ENCODE measurements around the gene ANKRD63. TPM values are rescaled to one million over a fixed set of nuclear protein-coding genes. Genes with fewer than 3 reads are reported as not detected.

The ANKRD63 gene
- total RNA-seq, 1 experiment from 2014 or later: 1.2 TPM

GRCh38 chr15:40243126-40243810 lies 39.6 kb downstream of the ANKRD63 start:
- peaks cover 49% of the 10 kb centered on the region for H3K4me1 ChIP-seq (ENCODE audit: insufficient read depth, low read length)
- H3K79me2 ChIP-seq (ENCODE audit: low read length): no peaks in the 10 kb centered on the region
- H3K9ac ChIP-seq (ENCODE audit: low read length): no peak overlapping the region
- CTCF ChIA-PET: no interaction called here
- H2AFZ ChIP-seq (ENCODE audit: low read length): no peak overlapping the region
- peaks cover 5% of the 10 kb centered on the region for H3F3A ChIP-seq (ENCODE audit: low read length, unreplicated experiment)
- ATAC-seq (no peak), DNase-seq (no peak)
- no peak overlapping the region for H3K4me3 ChIP-seq (ENCODE audit: low read length)
- no TSS peak for BruUV-seq (replicated peaks)
- H4K20me1 ChIP-seq (ENCODE audit: low read length): no peaks in the 10 kb centered on the region
- no peaks in the 10 kb centered on the region for H3K27me3 ChIP-seq (ENCODE audit: low read length)
- no peak overlapping the region for H3K4me2 ChIP-seq (ENCODE audit: low read length)
- intact Hi-C loops (cut with micrococcal nuclease): no loop called here
- TF ChIP-seq EZH2phosphoT487 (IDR thresholded peaks at IDR 0.05; ENCODE audit: borderline replicate concordance, low read length): no peak
- no peak for TF ChIP-seq EZH2 (IDR thresholded peaks at IDR 0.05; ENCODE audit: low read length, unreplicated experiment)
- TF ChIP-seq CTCF (conservative IDR thresholded peaks at IDR 0.05; ENCODE audit: low read depth, low read length): no peak
- no peak overlapping the region for H3K27ac ChIP-seq (ENCODE audit: low read length)
- H3K36me3 ChIP-seq (ENCODE audit: low read depth, low read length): no peaks in the 10 kb centered on the region
- H3K9me2 ChIP-seq (replicated peaks; ENCODE audit: low read length): no peaks in the 10 kb centered on the region
- POLR2A ChIA-PET (ENCODE audit: unreplicated experiment): no interaction called here
- no peaks in the 10 kb centered on the region for H3K9me3 ChIP-seq (ENCODE audit: low read length)

GRCh38 chr15:40242601-40243000 lies 40.3 kb downstream of the ANKRD63 start:
- intact Hi-C loops (cut with micrococcal nuclease): no loop called here
- Histone ChIP-seq H3K9me2 (replicated peaks; ENCODE audit: low read length) (no peaks in the 10 kb centered on the region), H3K4me2 (ENCODE audit: low read length) (no peak overlapping the region), H2AFZ (ENCODE audit: low read length) (no peak overlapping the region), H3K36me3 (ENCODE audit: low read depth, low read length) (no peaks in the 10 kb centered on the region), H4K20me1 (ENCODE audit: low read length) (no peaks in the 10 kb centered on the region), H3K9ac (ENCODE audit: low read length) (no peak overlapping the region), H3K4me3 (ENCODE audit: low read length) (no peak overlapping the region), H3F3A (ENCODE audit: low read length, unreplicated experiment) (peaks cover 5% of the 10 kb centered on the region), H3K27ac (ENCODE audit: low read length) (no peak overlapping the region), H3K4me1 (ENCODE audit: insufficient read depth, low read length) (peaks cover 51% of the 10 kb centered on the region), H3K9me3 (ENCODE audit: low read length) (no peaks in the 10 kb centered on the region), H3K79me2 (ENCODE audit: low read length) (no peaks in the 10 kb centered on the region), H3K27me3 (ENCODE audit: low read length) (no peaks in the 10 kb centered on the region)
- DNase-seq (no peak), ATAC-seq (no peak)
- ChIA-PET CTCF (no interaction called here), POLR2A (ENCODE audit: unreplicated experiment) (no interaction called here)
- TF ChIP-seq EZH2phosphoT487 (IDR thresholded peaks at IDR 0.05; ENCODE audit: borderline replicate concordance, low read length): no peak
- TF ChIP-seq CTCF (conservative IDR thresholded peaks at IDR 0.05; ENCODE audit: low read depth, low read length): no peak
- no peak for TF ChIP-seq EZH2 (IDR thresholded peaks at IDR 0.05; ENCODE audit: low read length, unreplicated experiment)
- no TSS peak for BruUV-seq (replicated peaks)

- ChIA-PET POLR2A (ENCODE audit: unreplicated experiment) (no interaction called here), CTCF (no interaction called here)
- ATAC-seq: no peak
- Histone ChIP-seq H3K4me3 (ENCODE audit: low read length) (no peak overlapping the region), H3K4me1 (ENCODE audit: insufficient read depth, low read length) (peaks cover 51% of the 10 kb centered on the region), H3F3A (ENCODE audit: low read length, unreplicated experiment) (peaks cover 5% of the 10 kb centered on the region), H3K9me2 (replicated peaks; ENCODE audit: low read length) (no peaks in the 10 kb centered on the region), H3K27ac (ENCODE audit: low read length) (no peak overlapping the region), H2AFZ (ENCODE audit: low read length) (no peak overlapping the region), H3K79me2 (ENCODE audit: low read length) (no peaks in the 10 kb centered on the region), H3K27me3 (ENCODE audit: low read length) (no peaks in the 10 kb centered on the region), H4K20me1 (ENCODE audit: low read length) (no peaks in the 10 kb centered on the region), H3K9me3 (ENCODE audit: low read length) (no peaks in the 10 kb centered on the region), H3K4me2 (ENCODE audit: low read length) (no peak overlapping the region), H3K9ac (ENCODE audit: low read length) (no peak overlapping the region), H3K36me3 (ENCODE audit: low read depth, low read length) (no peaks in the 10 kb centered on the region)
- TF ChIP-seq EZH2phosphoT487 (IDR thresholded peaks at IDR 0.05; ENCODE audit: borderline replicate concordance, low read length) (no peak), EZH2 (IDR thresholded peaks at IDR 0.05; ENCODE audit: low read length, unreplicated experiment) (no peak), CTCF (conservative IDR thresholded peaks at IDR 0.05; ENCODE audit: low read depth, low read length) (no peak)
- no TSS peak for BruUV-seq (replicated peaks)
- DNase-seq: no peak
- intact Hi-C loops (cut with micrococcal nuclease): no loop called here
These were observed 40.7 kb downstream of the ANKRD63 start for GRCh38 chr15:40242213-40242599.
